Colon (tissue), 2 donors: Measurements from ENCODE around the gene CYP24A1.
"Not testable (repeated sequence)": the region's sequence is repeated elsewhere in the genome, so short reads cannot be mapped to it uniquely, and the experiment has no call there.

Experiments used
- FAIRE-seq: peaks from 2 replicates; lab custom pipeline; 2012; peaks lifted over from hg19 to GRCh38; lab: Jason Lieb, UNC
- donor health status: control.
- donor health status: control.

CYP24A1 gene

DNA sequence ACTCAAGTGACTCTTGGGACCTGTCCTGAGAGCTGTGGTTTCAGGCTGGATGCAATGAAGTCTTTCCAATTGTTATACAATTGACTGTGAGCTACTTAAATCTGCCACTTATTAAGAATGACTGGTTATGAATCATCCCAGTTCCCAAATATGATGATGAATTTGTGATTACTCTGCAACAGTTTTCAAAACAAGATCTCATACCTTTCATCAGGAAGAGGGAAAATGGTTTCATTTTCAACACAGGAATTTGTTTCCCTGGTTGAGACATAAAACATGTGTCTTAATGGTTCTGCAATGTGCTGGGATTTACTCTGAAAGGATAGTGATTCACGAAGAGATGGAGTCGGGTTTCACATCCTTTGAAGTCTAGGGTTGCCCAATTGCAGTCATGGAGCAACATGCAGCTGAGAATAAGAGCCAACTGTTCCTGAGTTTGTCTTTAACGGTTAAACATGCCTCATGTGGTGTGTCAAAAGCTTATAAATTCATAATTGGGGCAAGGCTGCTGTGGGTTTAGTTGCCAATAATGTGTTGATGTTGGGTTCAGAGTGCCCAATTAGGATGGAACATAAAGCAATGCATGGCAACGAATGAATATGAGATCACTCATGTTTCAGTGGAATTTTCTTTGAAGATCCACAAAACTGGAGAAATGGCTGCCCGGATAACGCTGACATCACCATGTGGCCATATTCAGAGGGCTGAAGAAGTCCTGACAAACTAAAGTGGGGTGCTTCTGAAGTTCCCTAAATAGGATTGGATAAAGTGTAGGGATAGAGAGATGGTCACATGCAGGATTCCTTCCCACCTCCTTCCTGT lies 41.0 kb downstream of the CYP24A1 start:
- FAIRE-seq: no peak

DNA sequence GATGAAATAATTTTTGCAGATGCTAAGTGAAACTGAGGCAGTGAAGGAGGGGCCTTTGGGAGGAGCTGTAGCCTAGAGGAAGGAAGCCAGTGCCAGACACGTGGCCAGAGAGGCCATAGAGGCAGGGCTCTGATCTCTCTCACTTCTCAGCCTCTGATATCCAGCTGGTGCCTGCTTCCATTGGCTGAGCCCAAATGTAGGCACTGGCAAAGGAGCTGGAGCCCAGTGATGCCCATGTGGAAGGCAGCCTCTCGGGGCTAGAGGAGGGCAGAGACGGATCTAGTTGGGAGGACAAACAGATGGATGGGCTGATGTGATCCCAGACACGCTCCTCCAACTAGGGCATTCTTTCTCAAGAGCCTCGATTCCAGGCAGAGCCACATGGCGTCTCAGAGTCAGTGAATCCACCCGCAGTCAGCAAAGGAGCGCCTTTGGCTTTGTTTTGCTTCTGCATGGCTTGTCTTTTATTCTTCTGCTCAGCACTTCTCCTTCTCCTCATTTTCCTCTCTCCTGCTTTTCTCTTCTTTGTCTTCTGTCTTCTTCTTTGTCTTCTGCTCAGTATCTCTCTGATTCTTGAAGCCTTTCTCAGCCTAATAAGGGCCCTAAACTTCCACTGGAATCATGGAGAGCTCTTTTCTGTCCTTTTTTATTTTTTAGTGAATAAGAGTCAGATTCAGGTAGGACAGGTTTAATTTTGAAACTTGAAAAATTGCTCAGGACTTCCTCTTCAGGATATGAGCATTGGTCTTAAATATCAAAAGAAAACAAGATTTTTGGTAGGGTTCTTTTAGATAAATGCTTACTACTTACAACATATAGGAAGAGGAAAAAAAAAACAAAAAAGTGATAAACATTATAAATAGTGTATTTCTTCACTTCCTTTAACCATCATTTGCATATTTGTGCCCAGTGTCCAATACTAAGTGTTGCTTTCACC lies 41.8 kb downstream of the CYP24A1 start:
- FAIRE-seq: no peak

DNA sequence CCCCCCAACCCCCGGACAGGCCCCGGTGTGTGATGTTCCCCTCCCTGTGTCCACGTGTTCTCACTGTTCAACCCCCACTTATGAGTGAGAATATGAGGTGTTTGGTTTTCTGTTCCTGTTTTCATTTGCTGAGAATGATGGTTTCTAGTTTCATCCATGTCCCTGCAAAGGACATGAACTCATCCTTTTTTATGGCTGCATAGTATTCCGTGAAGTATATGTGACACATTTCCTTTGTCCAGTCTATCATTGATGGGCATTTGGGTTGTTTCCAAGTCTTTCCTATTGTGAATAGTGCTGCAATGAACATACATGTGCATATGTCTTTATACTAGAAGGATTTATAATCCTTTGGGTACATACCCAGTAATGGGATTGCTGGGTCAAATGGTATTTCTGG lies 42.7 kb downstream of the CYP24A1 start:
- not testable (repeated sequence) for FAIRE-seq

DNA sequence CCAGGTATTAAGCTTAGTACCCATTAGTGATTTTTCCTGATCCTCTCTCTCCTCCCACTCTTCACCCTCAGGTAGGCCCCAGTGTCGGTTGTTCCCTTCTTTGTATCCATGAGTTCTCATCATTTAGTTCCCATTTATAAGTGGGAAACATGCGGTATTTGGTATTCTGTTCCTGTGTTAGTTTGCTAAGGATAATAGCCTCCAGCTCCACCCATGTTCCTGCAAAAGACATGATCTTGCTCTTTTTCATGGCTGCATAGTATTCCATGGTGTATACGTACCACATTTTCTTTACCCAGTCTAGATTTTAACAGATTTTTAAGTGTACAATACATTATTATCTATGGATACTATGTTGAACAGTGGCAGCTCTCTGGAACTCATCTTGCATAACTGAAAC lies 44.4 kb downstream of the CYP24A1 start:
- FAIRE-seq: no peak

DNA sequence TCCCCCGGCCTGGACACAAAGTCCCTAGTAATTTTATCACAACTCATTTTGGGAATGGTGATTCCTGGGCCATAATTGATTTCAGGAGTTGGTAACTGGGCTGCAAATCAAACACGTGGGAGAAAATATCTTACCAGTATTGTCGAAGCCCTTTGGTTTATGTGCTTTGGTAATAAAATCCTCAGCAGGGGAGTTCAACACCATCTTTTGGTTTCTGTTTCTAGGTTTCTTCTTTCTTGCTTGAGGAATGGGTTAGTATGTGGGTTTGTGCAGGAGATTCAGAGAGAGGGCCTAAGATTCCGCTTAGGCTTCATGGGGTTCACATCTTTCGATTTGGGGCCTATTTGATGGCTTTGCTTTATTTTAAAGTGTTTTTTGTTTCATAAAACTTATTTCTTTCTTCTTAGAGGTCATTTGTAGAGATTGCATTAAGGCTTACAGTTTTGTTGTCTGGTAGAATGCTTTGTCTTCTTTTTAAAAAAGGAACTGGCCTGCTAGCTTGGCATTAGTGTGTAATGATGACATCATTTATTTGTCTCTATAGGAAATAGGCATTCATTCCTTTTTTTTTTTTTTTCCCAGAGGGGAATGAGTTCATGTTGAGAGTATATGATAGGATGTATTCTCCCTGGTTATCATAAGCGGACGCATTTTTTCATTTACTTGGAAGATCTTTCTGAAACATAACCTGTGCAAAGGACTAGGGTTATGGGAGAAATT lies 45.8 kb downstream of the CYP24A1 start:
- no peak for FAIRE-seq

DNA sequence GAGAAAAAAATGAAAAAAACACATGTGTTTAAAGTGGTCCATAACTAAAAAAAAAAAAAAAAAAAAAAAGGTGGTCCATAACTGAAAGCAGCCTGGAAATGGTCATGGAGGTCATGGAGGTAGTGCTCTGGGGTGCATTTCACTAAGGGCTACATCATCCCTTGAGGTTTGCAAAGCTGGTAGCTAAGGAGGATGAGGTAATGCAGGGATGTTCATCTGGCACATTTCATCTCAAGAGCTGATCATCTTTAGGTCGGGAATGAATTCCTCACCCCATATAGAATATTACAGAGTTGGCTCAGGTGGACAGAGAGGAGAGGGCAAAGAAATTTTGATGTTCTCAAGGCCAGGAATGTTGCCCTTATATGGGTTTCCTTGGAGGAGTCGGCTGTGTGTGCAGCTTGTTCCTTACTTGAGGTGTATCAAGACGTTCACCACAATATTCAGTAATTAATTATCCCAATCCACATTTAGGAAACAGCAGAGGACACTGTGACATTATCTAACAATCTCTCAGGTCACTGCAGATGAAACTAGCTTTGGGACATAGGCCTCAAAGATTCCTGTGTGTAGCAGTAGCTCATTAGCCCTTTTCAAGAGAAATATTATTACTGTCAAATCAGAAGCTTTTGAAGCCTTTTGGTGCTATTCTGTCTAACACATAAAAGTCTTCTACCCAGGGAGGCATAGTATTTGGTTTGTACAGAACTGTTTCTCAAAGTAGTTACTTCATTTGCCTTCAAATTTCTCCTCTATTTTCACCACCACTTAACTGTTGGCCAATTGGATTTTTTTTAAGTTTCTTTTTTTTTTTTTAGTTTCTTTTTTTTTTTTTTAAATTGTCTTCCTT lies 46.8 kb downstream of the CYP24A1 start:
- FAIRE-seq: no peak

DNA sequence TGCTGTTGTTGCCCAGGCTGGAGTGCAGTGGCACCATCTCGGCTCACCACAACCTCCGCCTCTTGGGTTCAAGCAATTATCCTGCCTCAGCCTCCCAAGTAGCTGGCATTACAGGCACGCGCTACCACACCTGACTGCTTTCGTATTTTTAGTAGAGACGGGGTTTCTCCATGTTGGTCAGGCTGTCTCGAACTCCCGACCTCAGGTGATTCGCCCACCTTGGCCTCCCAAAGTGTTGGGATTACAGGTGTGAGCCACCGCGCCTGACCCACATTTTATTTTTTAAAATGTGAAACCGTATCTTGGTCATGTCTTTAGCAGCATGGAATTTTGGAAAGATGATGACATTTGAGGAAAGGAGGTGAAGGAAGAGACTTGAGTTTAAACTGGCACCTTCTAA lies 47.5 kb downstream of the CYP24A1 start:
- not testable (repeated sequence) for FAIRE-seq

DNA sequence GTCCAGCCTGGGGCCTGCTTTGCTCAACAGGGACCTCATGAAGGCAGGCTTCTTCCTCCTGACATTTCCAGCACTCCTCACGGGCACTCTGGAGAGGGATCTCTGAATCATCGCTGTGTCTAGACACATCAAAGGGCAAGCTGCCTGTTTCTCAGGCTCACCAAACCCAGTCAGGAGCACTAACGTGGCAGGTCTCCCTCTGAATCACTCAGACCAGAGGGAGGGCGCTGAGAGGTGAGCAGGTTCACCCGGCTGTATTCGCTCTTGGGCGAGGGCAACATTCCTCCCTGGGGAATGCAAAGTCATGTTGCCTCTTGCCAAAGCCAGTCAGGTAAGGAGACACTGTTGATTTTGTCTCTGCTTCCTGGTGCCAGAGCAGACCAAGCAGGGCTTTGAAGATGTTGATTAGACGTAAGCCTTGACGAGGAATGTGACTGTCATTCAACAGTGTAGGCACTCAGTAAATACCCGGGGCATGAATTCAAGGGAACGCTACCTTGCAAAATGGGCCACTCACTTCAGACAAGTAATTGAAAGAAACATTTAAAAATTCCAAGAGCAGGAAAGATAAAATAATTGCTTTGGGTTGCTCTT lies 50.1 kb downstream of the CYP24A1 start:
- no peak for FAIRE-seq

DNA sequence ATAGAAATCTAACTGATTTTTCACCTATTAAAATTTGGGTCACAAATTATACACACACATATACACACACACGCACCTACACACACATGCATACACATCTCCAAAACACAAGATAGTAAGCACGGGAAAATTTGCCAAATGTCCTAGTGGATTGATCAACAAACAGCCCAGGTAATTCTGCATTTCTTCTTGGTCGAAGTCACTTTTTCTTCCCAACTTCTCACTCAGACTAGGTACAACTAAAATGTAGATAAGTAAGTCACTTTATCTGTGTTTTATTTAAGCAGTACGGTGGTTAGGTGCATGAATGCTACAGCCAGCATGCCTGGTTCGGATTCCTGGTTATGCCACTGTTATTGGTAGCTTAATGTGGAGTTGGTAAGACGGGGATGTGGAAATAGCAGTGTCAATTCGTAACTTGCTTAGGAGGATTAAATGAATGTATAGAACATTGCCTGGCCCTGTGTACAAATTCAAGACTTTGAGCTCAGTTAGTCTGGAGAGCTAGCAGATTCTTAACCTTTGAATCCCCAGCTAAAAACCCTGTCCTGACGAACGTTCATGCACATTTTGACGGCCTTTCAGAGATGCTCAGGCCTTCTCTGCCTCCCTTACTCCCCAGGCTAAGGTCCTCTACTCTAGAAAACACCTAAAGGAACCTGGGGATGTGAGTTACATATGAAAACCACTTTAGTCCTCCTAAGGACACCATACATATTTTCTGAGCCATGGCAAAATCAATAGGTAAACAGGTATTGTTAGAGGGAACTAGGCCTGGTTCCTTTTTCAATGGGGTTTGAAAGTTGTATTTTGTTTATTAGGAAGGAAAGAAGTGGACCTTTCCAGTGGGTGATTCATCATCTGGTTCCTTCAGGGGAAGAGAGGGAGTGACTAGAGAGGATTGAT lies 50.9 kb downstream of the CYP24A1 start:
- FAIRE-seq: no peak

DNA sequence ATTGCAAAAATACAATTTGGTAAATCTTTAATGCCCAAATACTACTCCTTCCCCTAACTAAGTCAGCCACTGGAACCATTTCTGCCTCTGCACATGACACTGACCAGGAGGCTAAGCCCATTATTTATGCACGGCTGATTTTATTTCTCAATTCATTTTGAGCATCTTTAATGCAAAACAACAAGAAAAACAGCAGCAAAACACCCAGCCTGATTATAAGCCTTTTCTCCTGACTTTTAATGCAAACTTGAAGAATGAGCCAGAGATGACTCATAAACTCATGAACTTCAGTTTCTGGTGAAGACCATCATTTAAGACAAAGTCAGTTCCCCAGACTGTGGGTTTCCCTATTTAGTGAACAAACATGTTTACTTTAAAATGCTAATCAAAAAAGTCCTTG lies 51.6 kb downstream of the CYP24A1 start:
- no peak for FAIRE-seq

DNA sequence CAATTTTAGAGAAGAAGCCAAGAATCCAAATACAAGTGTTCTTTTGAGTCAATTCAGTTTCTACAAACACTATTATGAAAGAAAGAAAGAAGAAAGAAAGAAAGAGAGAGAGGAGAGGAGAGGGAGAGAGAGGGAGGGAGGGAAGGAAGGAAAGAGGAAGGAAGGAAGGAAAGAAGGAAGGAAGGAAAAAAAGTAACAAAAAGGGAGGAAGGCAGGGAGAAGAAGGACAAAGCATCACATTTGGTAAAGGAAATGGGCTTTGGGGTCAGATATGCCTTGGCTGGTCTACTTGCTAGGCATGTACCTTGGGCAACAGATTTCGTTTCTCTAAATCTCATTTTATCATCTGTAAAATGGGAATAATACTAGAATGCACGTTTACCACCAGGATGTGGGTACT lies 54.0 kb downstream of the CYP24A1 start:
- no peak for FAIRE-seq

DNA sequence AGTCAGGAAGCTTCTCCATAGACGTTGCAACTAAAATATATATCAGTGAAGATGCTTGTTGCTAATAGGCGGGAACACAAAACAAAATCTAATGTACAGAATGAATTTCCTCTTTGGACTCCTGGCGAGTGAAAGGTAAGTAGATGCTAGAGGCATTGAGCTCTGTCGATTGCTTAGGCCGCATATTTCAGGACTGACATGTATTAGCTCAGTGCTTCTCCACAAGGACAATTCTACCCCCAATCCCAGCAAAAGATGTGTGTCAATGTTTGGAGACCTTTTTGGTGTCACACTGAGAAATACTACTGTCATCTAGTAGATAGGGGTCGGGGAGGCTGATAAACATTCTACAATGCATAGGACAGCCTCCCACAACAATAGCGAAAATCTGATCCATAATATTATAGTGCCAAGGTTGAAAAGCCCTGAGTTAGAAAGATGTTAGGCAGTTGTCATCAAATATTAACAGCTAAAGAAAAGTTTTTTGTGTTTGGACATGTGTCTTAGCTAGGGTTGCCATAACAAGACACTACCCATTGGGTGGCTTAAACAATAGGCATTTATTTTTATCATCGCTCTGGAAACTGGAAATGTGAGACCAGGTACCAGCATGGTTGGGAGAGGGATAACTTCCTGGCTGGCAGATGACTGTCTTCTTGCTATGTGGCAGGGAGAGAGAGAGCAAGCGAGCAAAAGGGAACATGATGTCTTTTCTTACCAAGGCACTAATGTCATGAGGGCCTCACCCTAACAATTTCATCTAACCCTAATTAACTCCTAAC lies 55.4 kb downstream of the CYP24A1 start:
- no peak for FAIRE-seq

DNA sequence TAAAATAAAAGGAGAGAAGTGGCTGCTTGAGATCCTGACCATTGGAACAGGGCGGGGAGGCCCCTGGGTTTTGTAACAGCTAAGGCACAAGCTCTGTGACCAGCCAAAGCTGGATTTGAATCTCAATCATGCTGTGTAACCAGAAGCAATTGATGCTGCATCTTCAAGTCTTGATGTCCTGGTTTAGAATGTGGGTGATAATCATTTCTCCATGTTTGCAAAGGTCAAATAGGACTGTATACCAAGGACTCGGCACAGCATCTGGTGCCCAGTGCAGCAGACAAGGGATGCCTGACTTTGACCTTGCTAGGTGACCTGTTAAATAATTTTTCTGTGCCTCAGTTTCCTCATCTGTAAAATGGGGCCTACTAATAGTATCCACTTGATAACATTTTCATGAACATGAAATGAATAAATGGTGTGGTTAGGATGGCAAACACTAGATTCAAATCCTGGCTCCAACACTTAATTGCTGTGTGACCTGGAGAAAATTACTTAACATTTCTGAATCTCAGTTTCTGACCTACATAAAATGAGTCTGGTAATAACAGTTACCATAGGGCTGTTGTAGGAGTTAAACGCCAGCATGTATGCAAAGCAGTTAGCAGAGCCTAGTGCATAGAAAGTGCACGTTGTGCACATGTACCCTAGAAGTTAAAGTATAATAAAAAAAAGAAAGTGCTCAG lies 57.1 kb downstream of the CYP24A1 start:
- no peak for FAIRE-seq

DNA sequence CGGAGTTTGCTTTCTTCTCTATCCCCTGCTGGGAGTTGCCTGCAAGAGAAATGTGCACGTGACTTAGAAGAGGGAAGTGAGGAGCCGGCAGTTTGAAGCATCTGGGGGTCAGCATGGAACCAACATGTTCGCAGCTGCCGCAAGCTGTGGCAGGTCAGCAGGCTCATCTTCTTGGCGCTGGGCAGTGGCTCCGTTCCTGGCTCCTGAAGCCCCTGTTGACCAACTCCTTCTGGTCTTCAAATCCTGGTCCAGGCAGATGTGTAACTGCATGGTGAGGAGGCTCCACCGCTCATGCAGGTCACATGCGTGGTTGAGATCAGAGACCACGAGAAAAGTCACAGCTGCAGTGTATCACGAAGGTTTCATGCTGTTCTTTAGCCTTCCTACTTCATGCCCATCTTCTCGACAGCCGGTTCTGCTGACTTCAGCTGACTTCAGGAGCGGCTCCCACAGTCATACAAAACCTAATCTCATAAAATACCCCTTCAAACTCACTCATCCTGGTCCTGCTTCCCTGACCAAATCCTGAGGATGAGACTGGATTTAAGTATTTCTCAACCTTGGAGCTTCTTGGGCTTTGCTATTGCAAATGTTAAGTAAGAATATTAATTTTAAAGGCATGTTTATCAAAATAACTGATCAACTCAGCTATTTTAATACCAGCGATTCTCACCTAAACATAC lies 58.5 kb downstream of the CYP24A1 start:
- no peak for FAIRE-seq

DNA sequence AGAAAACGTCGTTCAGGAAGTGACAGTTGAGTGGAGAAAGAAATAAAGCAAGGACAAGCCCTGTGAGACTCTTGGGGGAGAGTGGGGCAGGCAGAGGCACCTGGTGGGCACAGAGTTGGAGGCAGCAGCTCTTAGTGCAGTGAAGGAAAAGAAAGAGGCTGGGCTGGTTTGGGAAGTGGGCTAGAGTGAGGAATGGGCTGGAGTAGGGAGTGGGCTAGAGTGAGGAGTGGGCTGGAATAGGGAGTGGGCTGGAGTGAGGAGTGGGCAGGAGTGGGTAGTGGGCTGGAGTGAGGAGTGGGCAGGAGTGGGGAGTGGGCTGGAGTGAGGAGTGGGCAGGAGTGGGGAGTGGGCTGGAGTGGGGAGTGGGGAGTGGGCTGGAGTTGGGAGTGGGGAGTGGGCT lies 59.7 kb downstream of the CYP24A1 start:
- no peak for FAIRE-seq

DNA sequence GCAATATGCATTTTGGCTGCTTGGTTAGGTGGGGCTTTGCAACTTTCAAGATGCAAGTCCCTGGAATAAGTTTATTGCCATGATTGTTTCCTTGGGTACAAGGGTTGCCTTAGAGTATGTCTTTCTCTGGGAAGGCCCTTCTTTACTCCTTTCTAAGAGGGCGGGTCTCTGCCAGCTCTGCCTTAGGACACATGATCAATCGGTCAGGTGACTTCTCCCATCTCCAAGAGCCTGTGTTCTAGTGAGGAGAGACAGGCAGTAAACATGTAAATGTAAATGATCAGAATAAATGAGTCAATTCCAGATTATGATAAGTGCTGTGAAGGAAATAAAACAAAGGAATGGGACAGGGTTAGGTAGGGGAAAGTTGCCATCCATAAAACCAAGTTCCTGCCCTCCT lies 60.2 kb downstream of the CYP24A1 start:
- peak; percentile 21 for FAIRE-seq

DNA sequence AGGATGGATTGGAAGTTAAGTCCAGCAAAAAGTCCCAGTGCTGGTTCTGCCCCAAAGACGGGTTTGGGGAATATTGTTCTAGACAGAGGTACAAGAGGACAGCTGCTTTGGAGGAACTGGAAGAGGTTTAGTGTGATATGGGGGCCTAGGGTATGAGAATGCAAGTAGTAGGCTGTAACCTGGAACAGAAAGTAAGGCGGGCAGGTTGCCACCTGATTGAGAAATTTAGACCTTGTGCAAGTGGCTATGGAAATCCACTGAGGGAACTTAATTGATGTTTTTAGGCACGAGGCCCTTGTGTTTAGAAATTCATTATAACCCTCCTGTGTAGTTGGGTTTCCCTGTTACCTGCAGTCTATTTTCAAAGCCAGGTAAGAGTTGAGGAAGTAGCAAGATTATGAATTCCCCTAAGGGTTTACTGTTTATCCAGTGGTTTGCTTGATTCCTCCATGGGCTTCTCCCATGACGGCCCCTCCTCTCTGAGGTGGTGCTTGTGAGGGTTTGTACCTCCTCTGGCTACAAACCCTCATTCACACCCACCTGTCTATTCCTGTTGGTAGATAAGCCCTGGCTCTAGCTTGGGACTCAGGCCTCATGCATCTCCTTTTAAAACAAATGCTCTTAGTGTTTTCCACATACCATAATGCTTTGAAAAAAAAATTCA lies 61.4 kb downstream of the CYP24A1 start:
- no peak for FAIRE-seq

DNA sequence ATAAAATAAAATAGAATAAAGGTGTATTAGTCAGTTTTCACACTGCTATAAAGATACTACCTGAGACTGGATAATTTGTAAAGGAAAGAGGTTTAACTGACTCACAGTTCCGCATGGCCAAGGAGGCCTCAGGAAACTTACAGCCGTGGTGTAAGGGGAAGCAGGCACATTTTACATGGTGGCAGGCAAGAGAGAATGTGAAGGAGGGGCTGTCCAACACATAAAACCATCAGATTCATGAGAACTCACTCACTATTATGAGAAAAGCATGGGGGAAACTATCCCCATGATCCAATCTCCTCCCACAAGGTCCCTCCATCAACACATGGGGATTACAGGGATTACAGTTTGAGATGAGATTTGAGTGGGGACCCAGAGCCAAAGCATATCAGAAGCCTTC lies 62.3 kb downstream of the CYP24A1 start:
- FAIRE-seq: no peak
